ENCODE data around the gene CA6. TPM values are rescaled to one million over a fixed set of nuclear protein-coding genes. Genes with fewer than 3 reads are reported as not detected.

CA6 gene
- total RNA-seq, 1 donor from 2014 or later, result not detected

DNA sequence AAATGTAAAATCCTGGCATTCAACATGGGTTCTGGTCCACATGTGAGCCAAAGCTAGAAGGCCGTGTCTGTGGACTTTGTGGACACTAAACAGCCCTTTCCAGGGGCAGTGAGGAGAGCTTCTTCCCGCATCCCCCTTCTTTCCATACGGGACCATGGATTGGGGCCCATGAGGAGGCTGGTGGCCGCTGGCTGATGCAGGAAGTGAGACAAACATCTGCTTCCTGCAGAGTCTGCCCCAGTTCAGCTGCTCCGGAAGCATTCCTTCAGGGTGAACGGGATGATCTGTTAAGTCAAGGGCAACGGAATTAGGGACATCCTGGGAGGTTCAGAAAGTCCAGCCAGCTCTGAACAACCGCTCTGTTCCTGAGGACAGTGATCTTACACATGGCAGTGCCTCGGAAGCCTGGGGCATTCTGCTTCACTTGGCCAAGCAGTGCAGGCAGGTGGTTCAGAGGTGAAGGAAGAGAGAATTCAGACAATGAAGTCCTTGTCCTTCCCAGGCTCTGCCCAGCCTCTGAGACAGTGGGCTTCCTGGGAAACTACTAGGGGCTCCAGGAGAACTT, 1.5 kb downstream of the CA6 start:
- no peak overlapping the region for H3K4me3 ChIP-seq (ENCODE audit: low read depth, low read length)
- H3K36me3 ChIP-seq (ENCODE audit: control insufficient read depth, insufficient read depth, low read length), result no peaks in the 10 kb centered on the region
- TF ChIP-seq, protein P1, sequence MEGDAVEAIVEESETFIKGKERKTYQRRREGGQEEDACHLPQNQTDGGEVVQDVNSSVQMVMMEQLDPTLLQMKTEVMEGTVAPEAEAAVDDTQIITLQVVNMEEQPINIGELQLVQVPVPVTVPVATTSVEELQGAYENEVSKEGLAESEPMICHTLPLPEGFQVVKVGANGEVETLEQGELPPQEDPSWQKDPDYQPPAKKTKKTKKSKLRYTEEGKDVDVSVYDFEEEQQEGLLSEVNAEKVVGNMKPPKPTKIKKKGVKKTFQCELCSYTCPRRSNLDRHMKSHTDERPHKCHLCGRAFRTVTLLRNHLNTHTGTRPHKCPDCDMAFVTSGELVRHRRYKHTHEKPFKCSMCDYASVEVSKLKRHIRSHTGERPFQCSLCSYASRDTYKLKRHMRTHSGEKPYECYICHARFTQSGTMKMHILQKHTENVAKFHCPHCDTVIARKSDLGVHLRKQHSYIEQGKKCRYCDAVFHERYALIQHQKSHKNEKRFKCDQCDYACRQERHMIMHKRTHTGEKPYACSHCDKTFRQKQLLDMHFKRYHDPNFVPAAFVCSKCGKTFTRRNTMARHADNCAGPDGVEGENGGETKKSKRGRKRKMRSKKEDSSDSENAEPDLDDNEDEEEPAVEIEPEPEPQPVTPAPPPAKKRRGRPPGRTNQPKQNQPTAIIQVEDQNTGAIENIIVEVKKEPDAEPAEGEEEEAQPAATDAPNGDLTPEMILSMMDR (IDR thresholded peaks at IDR 0.05; ENCODE audit: insufficient read depth, low read length, poor library complexity, severe bottlenecking), result no peak
- no peak for DNase-seq (ENCODE audit: low read depth)
- H3K27me3 ChIP-seq (ENCODE audit: control insufficient read depth, insufficient read depth, low read length), result no peaks in the 10 kb centered on the region

DNA sequence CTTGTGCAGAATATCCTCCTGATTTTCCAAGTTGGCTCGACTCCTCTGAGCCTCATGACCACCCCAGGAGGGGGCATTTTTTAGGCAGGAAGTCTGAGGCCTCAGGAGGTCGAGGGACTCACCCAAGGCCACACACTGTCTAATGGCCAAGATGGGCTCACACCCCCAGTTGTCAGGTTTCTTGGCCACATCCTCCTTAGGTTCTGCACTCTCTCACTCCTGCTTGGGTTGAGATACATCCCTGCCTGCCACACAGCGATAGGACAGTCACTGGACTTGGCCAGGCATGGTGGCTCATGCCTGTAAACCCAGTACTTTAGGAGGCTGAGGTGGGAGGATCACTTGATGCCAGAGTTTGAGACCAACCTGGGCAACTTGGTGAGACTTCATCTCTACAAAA, 4.6 kb downstream of the CA6 start:
- TF ChIP-seq, protein P1 (IDR thresholded peaks at IDR 0.05; ENCODE audit: insufficient read depth, low read length, poor library complexity, severe bottlenecking), result no peak
- DNase-seq (ENCODE audit: low read depth), result no peak
- H3K4me3 ChIP-seq (ENCODE audit: low read depth, low read length), result no peak overlapping the region

GRCh38 chr1:8951231-8951630, 5.6 kb downstream of the CA6 start:
- TF ChIP-seq, protein P1 (IDR thresholded peaks at IDR 0.05; ENCODE audit: insufficient read depth, low read length, poor library complexity, severe bottlenecking), result no peak
- no peaks in the 10 kb centered on the region for H3K36me3 ChIP-seq (ENCODE audit: control insufficient read depth, insufficient read depth, low read length)
- no peak for DNase-seq (ENCODE audit: low read depth)
- H3K4me3 ChIP-seq (ENCODE audit: low read depth, low read length), result no peak overlapping the region
- H3K27me3 ChIP-seq (ENCODE audit: control insufficient read depth, insufficient read depth, low read length), result no peaks in the 10 kb centered on the region

More for the DNA sequence above, 4.6 kb downstream of the CA6 start:
- no peaks in the 10 kb centered on the region for H3K27me3 ChIP-seq (ENCODE audit: control insufficient read depth, insufficient read depth, low read length)
- no peaks in the 10 kb centered on the region for H3K36me3 ChIP-seq (ENCODE audit: control insufficient read depth, insufficient read depth, low read length)

DNA sequence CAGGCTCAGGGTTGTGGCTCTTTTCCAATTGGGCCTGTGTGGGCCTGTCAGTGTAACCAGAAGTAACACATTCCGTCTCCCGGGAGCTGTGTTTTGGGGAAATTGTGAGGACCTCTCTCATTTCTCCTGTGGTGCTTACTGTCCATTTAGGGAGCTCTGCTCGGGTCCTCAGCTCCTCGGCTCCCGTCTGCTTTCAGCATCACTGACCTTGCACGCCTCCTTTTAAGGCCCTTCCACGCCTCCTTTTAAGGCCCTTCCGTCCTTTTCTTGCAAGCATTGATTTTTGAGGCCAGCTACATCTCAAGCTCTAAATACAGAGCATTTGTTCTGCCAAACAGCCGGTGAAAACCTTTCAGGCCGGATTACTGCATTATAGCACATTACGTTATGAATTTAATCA, 9.7 kb downstream of the CA6 start:
- TF ChIP-seq, protein P1 (IDR thresholded peaks at IDR 0.05; ENCODE audit: insufficient read depth, low read length, poor library complexity, severe bottlenecking), result no peak
- Histone ChIP-seq H3K27me3 (ENCODE audit: control insufficient read depth, insufficient read depth, low read length) (peaks cover 4% of the 10 kb centered on the region), H3K36me3 (ENCODE audit: control insufficient read depth, insufficient read depth, low read length) (no peaks in the 10 kb centered on the region), H3K4me3 (ENCODE audit: low read depth, low read length) (no peak overlapping the region)
- no peak for DNase-seq (ENCODE audit: low read depth)

GRCh38 chr1:8956461-8957349, 11.0 kb downstream of the CA6 start:
- Histone ChIP-seq H3K36me3 (ENCODE audit: control insufficient read depth, insufficient read depth, low read length) (no peaks in the 10 kb centered on the region), H3K27me3 (ENCODE audit: control insufficient read depth, insufficient read depth, low read length) (peaks cover 4% of the 10 kb centered on the region), H3K4me3 (ENCODE audit: low read depth, low read length) (no peak overlapping the region)
- no peak for DNase-seq (ENCODE audit: low read depth)
- TF ChIP-seq, protein P1 (IDR thresholded peaks at IDR 0.05; ENCODE audit: insufficient read depth, low read length, poor library complexity, severe bottlenecking), result no peak
